GM18907 (cell line): ENCODE data around the gene ACP7.
"Not testable (repeated sequence)": the region's sequence is repeated elsewhere in the genome, so short reads cannot be mapped to it uniquely, and the experiment has no call there.

Source experiments
- ATAC-seq: cut with Tn5 transposase; IDR thresholded peaks from one replicate; pipeline ENCODE4 v1.9.1; 2021; ENCODE audit warnings: mild to moderate bottlenecking, moderate library complexity; ENCODE audit not compliant: unreplicated experiment

The ACP7 gene

GRCh38 chr19:39130337-39131254 is 46.4 kb downstream of the ACP7 start:
- no peak for ATAC-seq

- ATAC-seq: no peak
These were observed 47.1 kb downstream of the ACP7 start for GRCh38 chr19:39131255-39131755.

DNA sequence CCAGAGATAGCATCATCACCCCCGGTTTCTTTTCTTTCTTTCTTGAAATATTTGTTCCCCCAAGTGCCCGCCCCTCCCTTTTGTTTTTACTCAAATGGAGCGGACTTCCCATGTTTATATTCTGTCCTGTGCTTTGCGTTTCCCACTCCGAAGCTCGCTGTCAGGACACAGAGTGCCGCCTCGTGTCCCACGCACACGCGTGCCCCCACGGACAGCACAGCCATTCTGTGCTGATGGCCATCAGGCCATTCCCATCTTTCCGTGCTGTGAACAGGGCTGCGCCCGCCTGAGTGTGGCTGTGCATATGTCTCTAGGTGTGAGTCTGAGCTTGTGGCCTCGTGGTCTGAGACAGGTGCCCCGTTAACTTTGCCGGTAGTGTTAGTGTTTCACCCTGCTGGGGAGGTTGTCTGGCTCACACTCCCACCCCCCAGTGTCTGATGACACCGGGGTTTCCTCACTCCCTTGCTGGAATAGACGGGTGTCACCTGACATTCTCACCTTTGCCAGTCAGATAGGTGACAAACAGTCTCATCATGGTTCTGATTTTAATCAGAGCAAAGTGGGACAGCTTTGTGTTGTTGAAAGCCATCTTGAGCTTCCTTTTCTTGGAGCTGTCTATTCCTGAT is 48.3 kb downstream of the ACP7 start:
- ATAC-seq: no peak

DNA sequence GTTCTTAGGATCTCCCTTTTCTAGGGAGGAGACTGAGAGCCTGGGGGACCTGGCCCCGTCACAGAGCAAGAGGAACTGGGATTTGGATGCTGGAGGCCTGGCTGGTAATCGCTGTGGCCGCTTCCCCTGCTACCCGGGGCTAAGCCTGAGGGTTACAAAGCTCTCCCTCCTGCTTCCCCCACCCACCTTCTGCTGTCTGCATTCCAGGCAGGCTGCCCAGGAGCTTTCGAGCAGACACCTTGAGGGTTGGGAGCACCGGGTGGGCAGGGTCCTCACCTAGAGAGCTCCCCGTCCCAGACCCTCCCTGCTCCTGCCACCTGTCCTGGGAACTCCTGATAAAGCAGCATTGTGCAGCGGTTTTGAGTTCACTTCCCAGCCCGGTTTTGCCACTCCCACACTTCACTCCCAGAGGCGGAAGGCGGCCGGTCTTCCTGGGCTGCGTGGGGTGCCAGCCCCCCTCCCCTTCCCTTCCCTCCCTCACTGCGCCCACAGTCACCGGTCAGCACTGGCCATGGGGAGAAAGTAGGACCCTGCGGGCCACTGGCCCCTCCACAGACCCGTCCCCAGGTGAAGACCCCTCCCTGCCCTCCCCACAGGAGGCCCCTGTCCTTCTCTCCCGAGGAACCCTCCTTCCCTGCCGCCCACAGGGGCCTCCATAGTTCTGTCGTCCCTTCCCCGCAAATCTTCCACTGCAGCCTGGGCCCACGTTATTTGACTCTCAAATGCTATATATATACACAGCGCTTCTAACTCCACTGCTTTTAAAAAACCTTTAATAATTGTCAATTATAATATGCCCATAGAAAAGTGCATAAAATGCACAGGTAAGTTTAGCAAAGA is 49.5 kb downstream of the ACP7 start:
- no peak for ATAC-seq

- no peak for ATAC-seq
These were observed 51.5 kb downstream of the ACP7 start for GRCh38 chr19:39135701-39136100.

DNA sequence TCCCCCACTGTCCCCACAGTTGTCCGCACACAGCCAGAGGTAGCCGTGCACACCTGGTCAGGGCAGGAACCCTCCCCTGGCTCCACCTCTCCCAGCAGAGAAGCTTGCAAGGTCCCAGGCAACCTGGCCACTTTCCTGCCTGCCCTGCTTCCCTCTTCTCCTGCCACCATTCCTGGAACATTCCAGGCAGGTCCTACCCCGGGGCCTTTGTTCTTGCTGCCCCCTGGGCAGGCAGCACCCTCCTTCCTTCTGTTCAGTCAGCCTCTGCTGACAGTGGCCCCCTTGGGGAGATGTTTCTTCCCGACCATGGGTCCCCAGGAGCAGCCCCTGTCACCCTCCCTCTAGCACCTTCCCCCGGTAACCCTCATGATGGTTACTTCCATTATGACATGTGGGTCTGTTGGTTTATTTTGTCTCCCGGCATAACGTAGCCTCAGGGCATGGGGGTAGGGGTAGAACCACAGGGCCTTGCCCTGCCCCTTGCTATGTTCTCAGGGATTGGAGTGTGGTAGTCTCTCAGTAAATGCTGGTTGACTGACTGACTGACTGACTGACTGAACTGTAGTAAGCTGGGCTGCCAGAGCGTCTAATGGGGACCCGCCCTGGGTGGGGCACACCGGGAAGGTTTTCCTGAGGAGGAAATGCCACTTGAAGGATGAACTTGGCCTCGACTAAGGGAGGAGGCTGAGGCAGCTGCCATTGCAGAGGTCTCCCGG is 52.2 kb downstream of the ACP7 start:
- ATAC-seq: no peak

- ATAC-seq: no peak
These were observed 53.0 kb downstream of the ACP7 start for GRCh38 chr19:39137131-39137530.

- no peak for ATAC-seq
These were observed 54.3 kb downstream of the ACP7 start for GRCh38 chr19:39138221-39139211.

DNA sequence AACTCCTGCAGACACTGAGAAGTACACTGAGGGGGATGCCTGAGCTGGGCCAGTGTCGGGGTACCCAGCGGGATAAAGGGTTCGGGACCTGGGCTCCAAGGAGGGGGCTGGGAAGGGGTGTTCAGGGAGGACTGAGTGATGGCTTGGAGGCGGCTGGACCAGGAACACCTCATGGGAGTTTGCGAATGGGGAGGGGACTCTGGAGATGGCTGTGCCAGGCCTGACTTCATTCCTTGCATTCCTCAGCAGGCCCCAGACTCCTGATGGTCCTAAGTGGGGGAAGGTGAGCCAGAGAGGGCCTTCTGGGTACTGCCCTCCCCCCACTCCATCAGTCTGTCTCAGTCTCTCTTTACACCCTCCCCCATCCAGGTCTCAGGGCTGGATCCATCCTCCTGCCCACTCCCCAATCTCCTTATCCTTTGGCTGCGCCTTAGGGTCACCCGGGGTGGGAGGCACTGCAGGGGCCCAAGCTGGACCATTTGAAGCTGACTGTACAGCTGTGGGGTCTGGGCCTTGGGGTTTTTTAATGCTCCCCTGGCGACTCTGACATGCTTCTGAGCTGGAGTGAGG is 55.2 kb downstream of the ACP7 start:
- ATAC-seq: no peak

- no peak for ATAC-seq
These were observed 55.8 kb downstream of the ACP7 start for GRCh38 chr19:39139971-39140453.

GRCh38 chr19:39140594-39140993 is 56.4 kb downstream of the ACP7 start:
- no peak for ATAC-seq

DNA sequence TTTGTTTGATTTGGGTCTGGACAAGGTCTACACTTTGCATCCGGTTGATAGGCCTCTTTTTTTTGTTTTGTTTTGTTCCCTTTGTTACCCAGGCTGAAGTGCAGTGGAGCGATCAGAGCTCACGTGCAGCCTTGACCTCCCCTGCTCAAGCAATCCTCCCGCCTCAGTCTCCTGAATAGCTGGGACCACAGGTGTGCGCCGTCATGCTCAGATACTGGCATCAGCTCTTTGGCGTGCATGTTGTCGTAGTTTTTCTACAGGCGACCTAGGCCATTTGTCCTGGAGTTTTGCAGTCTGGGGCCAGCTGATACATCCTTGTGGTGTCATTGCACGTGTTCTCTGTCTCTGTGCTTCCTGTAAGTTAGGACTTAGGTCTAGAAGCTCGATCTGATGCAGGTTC is 57.8 kb downstream of the ACP7 start:
- no peak for ATAC-seq

DNA sequence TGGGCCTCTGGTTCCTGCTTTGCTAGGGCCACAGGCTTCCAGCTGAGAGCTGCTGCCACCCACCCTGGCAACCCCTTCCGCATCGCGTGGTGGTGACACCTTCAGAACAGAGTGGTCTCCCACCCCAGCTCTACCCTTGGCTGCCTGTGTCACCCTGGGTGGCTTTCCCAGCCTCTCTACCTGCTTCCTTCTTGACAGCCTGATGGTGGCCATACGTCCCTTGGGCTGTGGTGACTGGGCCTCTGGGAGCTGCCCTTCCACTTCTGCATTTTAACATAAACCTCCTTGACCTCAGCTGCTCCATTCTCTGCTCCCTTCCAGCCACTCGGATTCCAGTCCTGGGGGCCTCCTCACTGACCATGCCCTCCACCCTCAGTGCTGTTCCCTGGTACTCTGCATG is 58.5 kb downstream of the ACP7 start:
- ATAC-seq: no peak

DNA sequence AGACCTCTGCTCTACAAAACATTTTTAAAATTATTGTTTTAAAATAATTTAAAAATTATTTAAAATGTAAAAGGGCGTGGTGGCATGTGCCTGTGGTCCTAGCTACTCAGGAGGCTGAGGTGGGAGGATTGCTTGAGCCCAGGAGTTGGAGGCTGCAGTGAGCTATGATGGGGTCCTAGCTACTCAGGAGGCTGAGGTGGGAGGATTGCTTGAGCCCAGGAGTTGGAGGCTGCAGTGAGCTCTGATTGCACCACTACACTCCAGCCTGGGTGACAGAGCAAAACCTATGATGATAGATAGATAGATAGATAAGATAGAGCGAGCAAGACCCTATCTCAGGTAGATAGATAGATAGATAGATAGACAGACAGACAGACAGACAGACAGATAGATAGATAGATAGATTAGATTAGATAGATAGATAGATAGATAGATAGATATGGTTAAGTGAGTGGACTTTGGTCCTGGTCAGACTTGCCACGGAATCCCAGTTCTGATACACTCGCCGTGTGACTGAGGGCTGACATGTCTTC is 59.7 kb downstream of the ACP7 start:
- ATAC-seq: not testable (repeated sequence)

GRCh38 chr19:39144290-39145071 is 60.3 kb downstream of the ACP7 start:
- ATAC-seq: no peak

DNA sequence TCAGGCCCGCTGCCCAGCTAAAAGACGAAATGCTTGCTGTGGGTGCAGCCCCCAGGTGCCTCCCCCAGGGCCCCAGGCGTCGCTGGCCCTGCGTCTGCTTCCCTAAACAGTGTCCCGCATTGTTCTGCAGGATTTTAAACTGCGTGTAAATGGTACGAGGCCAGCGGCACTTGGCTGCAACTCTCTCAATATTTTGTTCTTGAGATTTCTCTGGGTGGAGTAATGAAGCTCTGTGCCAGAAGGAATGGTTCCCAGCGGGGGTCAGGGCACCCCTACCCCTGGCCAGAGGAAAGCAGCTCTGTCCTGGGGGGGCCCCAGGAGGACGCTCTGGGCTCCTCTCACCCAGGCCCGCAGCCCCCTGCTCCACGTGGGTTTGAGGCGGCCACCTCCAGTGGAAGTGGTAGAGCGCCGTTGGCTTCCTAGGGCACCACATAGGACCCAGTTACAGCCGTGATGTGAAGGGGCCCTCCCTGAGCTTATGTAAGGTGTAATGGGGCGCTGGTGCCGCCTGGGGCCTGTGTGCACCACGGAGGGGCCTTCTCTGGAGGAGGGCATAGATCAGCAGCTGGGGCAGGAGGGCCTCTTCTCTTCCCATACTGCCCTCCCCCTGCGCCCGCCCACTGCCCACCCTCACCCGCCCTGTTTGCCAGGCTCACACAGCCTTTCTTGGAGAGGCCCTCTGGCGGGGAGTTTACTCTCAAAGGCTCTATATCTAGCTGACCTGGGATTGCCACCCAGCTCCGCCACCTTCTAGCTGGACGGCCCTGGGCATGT is 61.2 kb downstream of the ACP7 start:
- ATAC-seq: no peak

DNA sequence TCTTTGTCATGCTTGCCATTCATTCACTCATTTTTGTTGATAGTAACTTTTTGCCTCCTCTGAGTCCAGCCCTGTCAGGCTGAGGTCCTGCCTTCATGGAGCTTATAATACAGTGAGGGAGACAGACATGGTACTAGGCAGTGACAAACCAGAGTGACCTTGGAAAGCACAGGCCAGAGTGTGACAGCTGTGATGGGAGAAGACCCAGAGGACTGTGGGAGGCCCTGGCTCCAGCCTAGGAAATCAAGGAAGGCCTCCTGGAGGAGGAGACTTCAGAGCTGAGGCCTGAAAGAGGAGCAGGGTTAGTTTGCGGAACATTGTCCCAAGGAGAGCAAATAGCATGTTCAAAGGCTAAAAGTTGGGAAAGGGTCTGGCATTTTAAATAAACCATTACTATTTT is 61.9 kb downstream of the ACP7 start:
- ATAC-seq: no peak
